Jurkat, Clone E6-1 (cell line): ENCODE results near the gene PLEKHB1.
"Not testable (repeated sequence)": the region's sequence is repeated elsewhere in the genome, so short reads cannot be mapped to it uniquely, and the experiment has no call there.

Experiments
- DNase-seq: peaks from one replicate; pipeline ENCODE4 v3.0.0-alpha.2; 2011; ENCODE audit warnings: low read depth, low spot score
- H3K4me3 ChIP-seq: 2 replicates; pipeline ENCODE4 v1.5.1; 2011; ENCODE audit warnings: mild to moderate bottlenecking, low read length, control low read depth, moderate library complexity

PLEKHB1 gene

DNA sequence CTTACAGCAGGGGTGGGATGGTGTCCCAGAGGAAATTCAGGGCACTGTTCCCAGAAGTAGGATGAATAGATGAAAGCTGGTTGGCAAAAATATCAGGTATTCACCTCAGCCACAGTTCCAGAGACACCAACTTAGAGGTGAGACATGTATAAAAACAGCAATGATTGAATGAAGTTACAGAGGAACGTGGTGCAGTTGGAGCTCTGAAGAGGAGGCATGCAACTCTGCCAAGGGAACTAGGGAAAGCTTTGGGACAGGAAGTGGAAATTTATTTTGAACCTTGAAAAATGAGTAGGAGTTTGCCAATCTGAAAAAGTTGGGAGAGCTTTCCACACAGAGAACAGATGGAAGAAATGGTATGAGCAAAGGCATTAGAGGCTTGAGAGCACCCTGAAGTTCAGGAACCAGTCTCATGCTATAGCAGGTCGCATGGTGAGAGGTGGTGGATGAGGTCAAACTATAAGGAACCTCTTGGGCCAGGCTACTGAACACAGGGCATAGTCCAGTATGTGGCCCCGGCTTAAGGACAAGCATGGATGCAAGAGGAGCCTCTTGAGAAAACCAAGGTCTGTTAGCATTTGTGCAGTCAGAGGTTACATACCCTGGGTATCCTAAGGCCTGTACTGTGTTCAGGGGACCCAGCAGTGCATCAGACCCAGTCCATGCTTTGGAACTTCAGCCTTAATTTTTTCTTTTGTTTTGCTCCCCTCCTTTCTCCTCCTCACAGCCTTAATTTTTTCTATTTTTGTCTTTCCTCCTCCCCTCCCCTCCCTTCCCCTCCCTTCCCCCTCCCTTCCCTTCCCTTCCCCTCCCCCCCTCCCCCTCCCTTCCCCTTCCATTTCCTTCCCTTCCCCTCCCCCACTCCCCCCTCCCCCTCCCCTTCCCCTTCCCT lies 17.5 kb downstream of the PLEKHB1 start:
- DNase-seq = no peak
- no peak overlapping the region for H3K4me3 ChIP-seq

DNA sequence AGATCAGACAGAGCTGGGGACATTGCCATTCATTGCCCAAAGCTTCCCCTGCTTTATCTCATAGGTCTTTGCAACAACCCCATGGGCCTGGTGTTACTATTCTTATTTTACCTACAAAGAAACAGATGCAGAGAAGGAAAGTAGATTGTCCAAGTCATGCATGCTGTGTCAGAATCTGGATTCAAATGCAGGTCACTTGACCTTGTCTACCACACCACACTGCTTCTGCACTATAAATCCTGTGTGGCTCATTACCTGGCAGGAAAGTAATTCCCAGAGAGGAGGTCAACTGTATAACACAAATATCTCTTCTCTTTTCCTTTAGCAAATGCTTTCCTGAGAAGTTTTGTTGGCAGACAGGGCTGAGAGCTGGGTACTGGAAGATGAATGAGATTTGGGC lies 18.5 kb downstream of the PLEKHB1 start:
- DNase-seq = no peak
- no peak overlapping the region for H3K4me3 ChIP-seq

DNA sequence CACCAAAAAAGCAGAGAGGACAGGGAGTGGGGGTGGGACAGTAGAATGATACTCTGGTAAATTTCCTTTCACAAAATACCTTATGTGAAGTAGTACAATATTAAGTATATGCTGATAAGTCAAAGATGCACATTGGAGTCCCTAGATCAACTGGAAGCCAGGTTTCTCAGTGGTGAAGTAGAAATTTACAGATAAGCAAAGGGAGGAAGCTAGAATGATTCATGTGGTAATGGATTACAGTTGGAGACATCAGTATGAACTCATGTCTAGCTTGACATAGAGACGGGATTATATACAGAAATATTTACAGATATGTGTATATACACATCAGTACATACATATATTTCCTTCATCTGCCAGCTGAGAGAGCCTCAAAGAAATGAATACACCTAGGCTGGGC lies 21.5 kb downstream of the PLEKHB1 start:
- H3K4me3 ChIP-seq = no peak overlapping the region
- DNase-seq = peak; percentile 87

DNA sequence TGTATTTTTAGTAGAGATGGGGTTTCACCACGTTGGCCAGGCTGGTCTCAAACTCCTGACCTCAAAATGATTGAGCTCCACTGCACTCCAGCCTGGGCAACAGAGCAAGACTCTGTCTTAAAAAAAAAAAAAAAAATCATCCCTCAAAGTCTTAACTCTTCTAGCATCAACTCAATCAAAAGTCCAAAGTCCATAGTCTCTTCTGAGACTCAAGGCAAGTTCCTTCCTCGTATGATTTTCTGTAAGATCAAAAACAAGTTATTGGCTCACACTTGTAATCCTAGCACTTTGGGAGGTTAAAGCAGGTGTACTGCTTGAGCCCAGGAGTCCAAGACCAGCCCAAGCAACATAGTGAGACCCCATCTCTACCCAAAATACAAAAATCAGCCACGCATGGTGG lies 24.4 kb downstream of the PLEKHB1 start:
- DNase-seq = no peak
- no peak overlapping the region for H3K4me3 ChIP-seq

DNA sequence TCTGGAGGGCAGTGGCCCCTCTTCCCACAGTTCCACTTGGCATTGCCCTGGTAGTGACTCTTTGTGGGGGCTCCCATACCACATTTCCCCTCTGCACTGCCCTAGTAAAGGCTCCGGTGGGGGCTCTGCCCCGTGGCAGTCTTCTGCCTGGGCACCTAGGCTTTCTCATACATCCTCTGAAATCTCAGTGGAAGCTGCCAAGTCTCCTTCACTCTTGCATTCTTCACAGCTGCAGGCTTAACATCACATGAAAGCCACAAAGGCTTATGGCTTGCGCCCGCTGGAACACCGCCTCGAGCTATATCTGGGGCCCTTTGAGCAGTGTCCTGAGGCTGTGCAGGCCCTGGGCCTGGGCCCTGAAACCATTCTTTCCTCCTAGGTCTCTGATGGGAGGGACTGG lies 25.3 kb downstream of the PLEKHB1 start:
- no peak overlapping the region for H3K4me3 ChIP-seq
- DNase-seq = peak; percentile 47

DNA sequence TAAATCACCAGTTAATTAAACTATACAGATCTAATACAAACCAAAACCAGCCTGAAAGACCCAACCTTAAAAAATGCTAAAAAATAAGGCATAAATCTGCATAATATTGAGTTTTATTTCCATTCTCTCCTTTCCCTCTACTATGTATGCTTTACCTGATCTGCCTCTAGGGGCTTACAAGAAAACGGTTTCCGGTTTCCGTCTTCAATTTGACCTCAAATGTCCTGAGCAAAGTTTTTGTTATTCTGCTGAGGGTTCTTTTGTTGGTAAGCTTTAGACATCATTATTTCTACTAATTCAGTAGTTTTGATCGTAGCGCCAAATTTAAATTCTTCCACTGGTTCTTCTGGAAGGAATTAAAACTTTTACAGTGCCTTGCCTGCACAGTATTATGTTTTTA lies 30.2 kb downstream of the PLEKHB1 start:
- DNase-seq, H3K4me3 ChIP-seq: not testable (repeated sequence)

DNA sequence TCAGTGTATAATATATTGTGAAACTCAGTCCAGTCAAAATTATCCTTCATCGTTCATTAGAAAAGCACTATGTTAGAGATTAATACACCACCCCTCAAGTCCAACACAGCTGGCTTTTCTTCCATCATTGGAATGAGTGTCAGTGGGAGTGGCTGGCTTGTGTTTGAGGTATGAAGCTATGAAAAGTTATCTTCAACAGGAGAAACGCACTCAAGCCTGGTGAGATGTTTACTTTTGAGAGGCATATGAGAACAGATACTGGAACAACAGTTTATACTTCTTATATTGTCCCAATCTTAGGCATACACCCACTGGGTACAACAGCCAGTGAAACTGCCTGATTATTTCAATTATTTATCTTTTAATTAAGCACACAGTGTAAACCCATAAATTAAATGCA lies 34.3 kb downstream of the PLEKHB1 start:
- H3K4me3 ChIP-seq = no peak overlapping the region
- no peak for DNase-seq

DNA sequence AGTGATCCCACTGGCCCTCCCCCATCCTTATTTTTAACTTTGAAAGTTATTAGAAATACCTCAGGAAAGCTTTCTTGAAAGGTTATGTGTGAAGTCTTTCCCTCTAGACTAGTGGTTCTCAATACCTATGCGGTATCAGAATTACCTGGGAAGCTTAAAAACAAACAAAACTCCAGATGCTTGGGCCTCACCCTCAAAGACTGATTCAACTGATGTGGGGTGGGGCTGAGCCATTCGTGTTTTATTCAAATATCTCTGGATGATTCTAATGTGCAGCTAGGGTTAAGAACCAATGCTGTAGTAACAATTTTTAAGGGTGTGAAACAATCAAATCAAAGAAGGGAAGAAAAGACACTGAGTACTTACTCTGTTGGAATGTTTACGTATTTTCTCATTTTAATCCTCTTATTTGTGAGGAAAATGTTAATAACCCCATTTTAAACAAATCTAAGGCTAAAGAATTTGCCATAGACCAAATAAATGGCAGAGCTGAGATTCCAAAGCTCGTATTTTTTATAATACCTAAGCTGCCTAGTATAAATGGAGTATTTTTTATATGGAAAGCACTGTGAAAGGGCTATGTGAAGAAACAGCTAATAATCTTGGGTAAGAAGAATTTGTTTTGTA lies 47.6 kb downstream of the PLEKHB1 start:
- H3K4me3 ChIP-seq = no peak overlapping the region
- DNase-seq = no peak

DNA sequence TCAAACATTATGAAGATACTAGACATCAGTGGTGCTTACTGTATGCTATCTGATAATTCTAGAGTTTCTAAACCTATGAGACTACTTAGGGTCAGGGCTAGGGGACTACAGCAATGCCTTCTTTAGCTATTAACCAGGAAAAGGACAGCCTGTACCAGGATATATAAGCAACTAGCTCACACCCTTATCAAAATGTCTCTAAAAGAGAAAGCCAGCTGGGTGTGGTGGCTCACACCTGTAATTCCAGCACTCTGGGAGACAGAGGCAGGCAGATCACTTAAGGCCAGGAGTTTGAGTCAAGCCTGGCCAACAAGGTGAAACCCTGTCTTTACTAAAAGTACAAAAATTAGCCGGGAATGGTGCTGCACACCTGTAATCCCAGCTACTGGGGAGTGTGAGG lies 58.7 kb downstream of the PLEKHB1 start:
- no peak overlapping the region for H3K4me3 ChIP-seq
- no peak for DNase-seq

DNA sequence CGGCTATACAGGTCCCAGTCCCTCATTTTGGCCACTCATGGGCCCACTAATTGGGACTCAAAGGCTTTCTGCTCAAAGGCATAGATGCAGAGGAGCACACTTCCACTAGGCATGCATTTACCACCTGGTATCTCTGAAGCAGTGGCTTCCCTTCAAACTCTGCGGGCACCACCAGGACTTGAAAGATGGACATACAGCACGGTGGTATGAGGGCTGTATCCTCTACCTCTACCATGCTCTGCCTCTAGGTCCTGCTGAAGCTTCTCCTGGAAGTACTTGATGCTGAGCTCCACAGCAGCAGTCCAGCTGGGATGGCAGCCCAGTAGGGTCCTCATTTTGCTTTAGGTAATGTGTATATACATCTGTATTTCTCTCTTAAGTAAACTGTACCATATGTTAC lies 64.6 kb downstream of the PLEKHB1 start:
- no peak for DNase-seq
- no peak overlapping the region for H3K4me3 ChIP-seq
